Thyroid gland (tissue), 4 donors: ENCODE measurements around the gene NCOA3. TPM values are rescaled to one million over a fixed set of nuclear protein-coding genes. Genes with fewer than 3 reads are reported as not detected.
A peak's percentile ranks its signal among the peaks of the same experiment; 100 is the strongest.
"Not testable (repeated sequence)": the region's sequence is repeated elsewhere in the genome, so short reads cannot be mapped to it uniquely, and the experiment has no call there.

ENCODE experiments used
- DNase-seq, 2 donors: peaks; one replicate each; pipeline ENCODE4 v3.0.0-alpha.2; 2019
- H3K27ac ChIP-seq, 3 donors: fragments of 200-600 bp; sonication (generic); 1 replicate in 2 of 3; 2 replicates in 1 of 3; pipeline ENCODE4 v1.5.1; 2016 to 2019; ENCODE audit warnings: mild to moderate bottlenecking in 1 of 3, moderate library complexity in 1 of 3
- H3K27me3 ChIP-seq: fragments of 200-600 bp; sonication (generic); one replicate; pipeline ENCODE4 v1.5.1; 2019
- H3K36me3 ChIP-seq, 2 donors: fragments of 200-600 bp; sonication (generic); one replicate each; pipeline ENCODE4 v1.5.1; 2016 to 2019
- H3K4me1 ChIP-seq, 2 donors: fragments of 200-600 bp; sonication (generic); one replicate each; pipeline ENCODE4 v1.5.1; 2017 to 2019
- H3K4me3 ChIP-seq, 3 donors: fragments of 200-600 bp; sonication (generic); replicated peaks in 1 of 3; 1 replicate in 2 of 3; 2 replicates in 1 of 3; pipeline ENCODE4 v1.5.1; 2016; ENCODE audit warnings: mild to moderate bottlenecking in 1 of 3
- H3K9me3 ChIP-seq: fragments of 200-600 bp; sonication (generic); one replicate; pipeline ENCODE4 v1.5.1; 2017
- CTCF ChIP-seq, 6 experiments: fragments of 200-600 bp in 3 of 6; fragments of 450-650 bp in 3 of 6; sonication (generic) in 3 of 6; IDR thresholded peaks; one replicate each; pipeline ENCODE4 v1.5.1; 2016 to 2019; ENCODE audit warnings: antibody characterized with exemption in 6 of 6, mild to moderate bottlenecking in 2 of 6, inconsistent platforms in 1 of 6, moderate library complexity in 1 of 6
- POLR2A ChIP-seq, 2 donors: fragments of 450-650 bp; IDR thresholded peaks; one replicate each; pipeline ENCODE4 v1.6.1; 2017; ENCODE audit warnings: antibody characterized with exemption in 2 of 2, mild to moderate bottlenecking in 2 of 2, moderate library complexity in 1 of 2
- WGBS, 2 donors: methylation state at CpG; one replicate each; pipeline ENCODE4 v1.1.5; 2017; 5-methylcytosine and 5-hydroxymethylcytosine counted together
- intact Hi-C: fragments of 100-400 bp; cut with DNase I; formaldehyde crosslinking; loops from one replicate; pipeline ENCODE4 v1.15.1; 2023
- total RNA-seq, 4 donors: library from RNA; depleted of rRNA; stranded (reverse); fragments of >200 nt; gene quantifications; one replicate each; pipeline ENCODE4 v1.2.3, GENCODE V29; 2016

The NCOA3 gene
- total RNA-seq, 4 donors from 2014 or later, result 28.7 to 45.2 (median 36.8) TPM

- DNase-seq, result no peak
- no peak for TF ChIP-seq POLR2A (IDR thresholded peaks at IDR 0.05)
- TF ChIP-seq CTCF (IDR thresholded peaks at IDR 0.05), result no peak
- H3K27me3 ChIP-seq, result no peaks in the 10 kb centered on the region
- 77 to 85% methylated on average over 5 of the region's 5 CpGs for WGBS, 2 donors
- H3K9me3 ChIP-seq, result no peaks in the 10 kb centered on the region
- no peak overlapping the region for H3K27ac ChIP-seq
- peaks cover 0 to 6% of the 10 kb centered on the region in 2 donors for H3K4me1 ChIP-seq
- no peaks in the 10 kb centered on the region for H3K36me3 ChIP-seq
- no peak overlapping the region for H3K4me3 ChIP-seq
- intact Hi-C loops, result no loop called here
Measured at GRCh38 chr20:47461120-47461685, 40.5 kb upstream of the NCOA3 start.

- WGBS, 2 donors, result 98% methylated on average over 5 of the region's 5 CpGs
- H3K27me3 ChIP-seq, H3K36me3 ChIP-seq, DNase-seq, H3K4me3 ChIP-seq, intact Hi-C loops, H3K4me1 ChIP-seq, H3K9me3 ChIP-seq, H3K27ac ChIP-seq: not testable (repeated sequence)
Measured at GRCh38 chr20:47461906-47462305, 39.8 kb upstream of the NCOA3 start.

GRCh38 chr20:47464380-47465101 lies 37.1 kb upstream of the NCOA3 start:
- Histone ChIP-seq H3K27me3 (no peaks in the 10 kb centered on the region), H3K4me3 (no peak overlapping the region), H3K36me3 (no peaks in the 10 kb centered on the region), H3K27ac (peak overlapping the region in 1 of 3 donors; percentile 5), H3K4me1 (peaks cover 0 to 6% of the 10 kb centered on the region in 2 donors), H3K9me3 (no peaks in the 10 kb centered on the region)
- peak in 2 of 6 experiments; percentile 8 to 11 for TF ChIP-seq CTCF (IDR thresholded peaks at IDR 0.05)
- no peak for TF ChIP-seq POLR2A (IDR thresholded peaks at IDR 0.05)
- 66 to 75% methylated on average over 11 of the region's 11 CpGs for WGBS, 2 donors
- intact Hi-C loops, result no loop called here
- DNase-seq, result peak; percentile 7 to 11

GRCh38 chr20:47465335-47466090 lies 36.2 kb upstream of the NCOA3 start:
- WGBS, 2 donors, result 94 to 96% methylated on average over 16 of the region's 16 CpGs
- TF ChIP-seq CTCF (IDR thresholded peaks at IDR 0.05) (no peak), POLR2A (IDR thresholded peaks at IDR 0.05) (no peak)
- H3K4me3 ChIP-seq, result no peak overlapping the region

GRCh38 chr20:47466213-47466612 lies 35.5 kb upstream of the NCOA3 start:
- Histone ChIP-seq H3K4me3 (no peak overlapping the region), H3K4me1 (peaks cover 0 to 6% of the 10 kb centered on the region in 2 donors), H3K27ac (no peak overlapping the region), H3K36me3 (no peaks in the 10 kb centered on the region), H3K9me3 (no peaks in the 10 kb centered on the region), H3K27me3 (no peaks in the 10 kb centered on the region)
- DNase-seq, result no peak
- WGBS, 2 donors, result 91 to 92% methylated on average over 2 of the region's 2 CpGs
- no peak for TF ChIP-seq CTCF (IDR thresholded peaks at IDR 0.05)
- TF ChIP-seq POLR2A (IDR thresholded peaks at IDR 0.05), result no peak
- intact Hi-C loops, result no loop called here

More at GRCh38 chr20:47465335-47466090, 36.2 kb upstream of the NCOA3 start:
- H3K4me1 ChIP-seq, result peaks cover 0 to 6% of the 10 kb centered on the region in 2 donors
- DNase-seq, result no peak
- H3K27ac ChIP-seq, result peak overlapping the region in 1 of 3 donors; percentile 5
- H3K9me3 ChIP-seq, result no peaks in the 10 kb centered on the region
- H3K27me3 ChIP-seq, result no peaks in the 10 kb centered on the region
- no peaks in the 10 kb centered on the region for H3K36me3 ChIP-seq
- intact Hi-C loops, result no loop called here
